H1 (cell line): Measurements from ENCODE around the gene FBXW8. TPM values are rescaled to one million over a fixed set of nuclear protein-coding genes. Genes with fewer than 3 reads are reported as not detected.
A peak's percentile ranks its signal among the peaks of the same experiment; 100 is the strongest.

Experiments
- CTCF ChIA-PET: fragments of 300-600 bp; sonication (Branson Sonifier 250); formaldehyde crosslinking; loops from one replicate; lab custom pipeline; 2021; ENCODE audit not compliant: partially characterized antibody; lab: Charles Lee
- POLR2A ChIA-PET: fragments of 300-600 bp; sonication (Branson Sonifier 250); formaldehyde crosslinking; loops from one replicate; lab custom pipeline; 2021; ENCODE audit warnings: inconsistent platforms; ENCODE audit not compliant: partially characterized antibody; lab: Charles Lee
- DNase-seq, 2 experiments: peaks; one replicate each; pipeline versions ENCODE4 v3.0.0 to v3.0.0-alpha.2; 2010 to 2022; ENCODE audit warnings: low spot score in 2 of 2, low read depth in 1 of 2, mixed read lengths in 1 of 2
- FAIRE-seq: peaks from 2 replicates; lab custom pipeline; 2011; peaks lifted over from hg19 to GRCh38; lab: Jason Lieb, UNC
- H2AFZ ChIP-seq: 2 replicates; pipeline ENCODE4 v1.8.1; 2012; ENCODE audit warnings: low read length, inconsistent platforms
- H2AK5ac ChIP-seq: 2 replicates; pipeline ENCODE4 v1.6.1; 2013; ENCODE audit warnings: low read depth, low read length
- H2BK120ac ChIP-seq: replicated peaks from 2 replicates; pipeline ENCODE3; 2013; ENCODE audit warnings: low read depth, low read length, inconsistent platforms
- H2BK12ac ChIP-seq: 2 replicates; pipeline ENCODE4 v1.6.1; 2013; ENCODE audit warnings: low read depth, low read length
- H2BK15ac ChIP-seq: 2 replicates; pipeline ENCODE4 v1.6.1; 2013; ENCODE audit warnings: low read length
- H2BK20ac ChIP-seq: 2 replicates; pipeline ENCODE4 v1.6.1; 2013; ENCODE audit warnings: low read length
- H2BK5ac ChIP-seq: 2 replicates; pipeline ENCODE4 v1.6.1; 2013; ENCODE audit warnings: low read depth, low read length
- H3K14ac ChIP-seq: 2 replicates; pipeline ENCODE4 v1.6.1; 2013; ENCODE audit warnings: inconsistent platforms; ENCODE audit not compliant: insufficient read length
- H3K18ac ChIP-seq: 2 replicates; pipeline ENCODE4 v1.6.1; 2013; ENCODE audit warnings: low read length; ENCODE audit errors: extremely low read depth
- H3K23ac ChIP-seq: 2 replicates; pipeline ENCODE4 v1.6.1; 2013; ENCODE audit warnings: inconsistent platforms; ENCODE audit not compliant: insufficient read length
- H3K23me2 ChIP-seq: 2 replicates; pipeline ENCODE4 v1.6.1; 2013; ENCODE audit warnings: low read depth, low read length
- H3K27ac ChIP-seq: 2 replicates; pipeline ENCODE4 v1.6.1; 2011; ENCODE audit warnings: low read depth, low read length, inconsistent platforms
- H3K27me3 ChIP-seq, 4 experiments: replicated peaks in 1 of 4; 1 replicate in 1 of 4; 2 replicates in 3 of 4; pipeline versions ENCODE4 v1.6.1 to v1.8.1; 2011 to 2013; ENCODE audit warnings: low read length in 3 of 4, mild to moderate bottlenecking in 3 of 4, inconsistent platforms in 2 of 4, mixed read lengths in 2 of 4, moderate library complexity in 1 of 4; ENCODE audit not compliant: control insufficient read depth in 3 of 4, insufficient read depth in 3 of 4; ENCODE audit errors: extremely low read depth in 1 of 4
- H3K36me3 ChIP-seq, 4 experiments: 2 replicates each; pipeline versions ENCODE4 v1.6.1 to v1.8.1; 2011 to 2013; ENCODE audit warnings: mild to moderate bottlenecking in 4 of 4, low read length in 3 of 4, moderate library complexity in 2 of 4, control low read depth in 1 of 4, inconsistent platforms in 1 of 4; ENCODE audit not compliant: insufficient read depth in 4 of 4, control insufficient read depth in 2 of 4
- H3K4ac ChIP-seq: replicated peaks from 2 replicates; pipeline ENCODE3; 2013; ENCODE audit warnings: low read length, low read depth, mixed read lengths, inconsistent platforms; ENCODE audit not compliant: insufficient read length
- H3K4me1 ChIP-seq, 4 experiments: replicated peaks in 1 of 4; 1 replicate in 1 of 4; 2 replicates in 3 of 4; pipeline versions ENCODE4 v1.6.1 to v1.8.1; 2011 to 2013; ENCODE audit warnings: low read length in 3 of 4, inconsistent platforms in 2 of 4, mixed read lengths in 1 of 4; ENCODE audit not compliant: insufficient read depth in 4 of 4, control insufficient read depth in 3 of 4
- H3K4me2 ChIP-seq, 2 experiments: 2 replicates each; pipeline versions ENCODE4 v1.6.1 to v1.8.1; 2011 to 2013; ENCODE audit warnings: low read depth in 2 of 2, low read length in 2 of 2, control low read depth in 1 of 2, inconsistent platforms in 1 of 2, mild to moderate bottlenecking in 1 of 2; ENCODE audit not compliant: insufficient read depth in 1 of 2
- H3K4me3 ChIP-seq, 4 experiments: fragments of 200-600, 300-600 bp in 1 of 4; sonication (generic), shearing (Covaris generic), sonication (Bioruptor Twin) in 1 of 4; 2 replicates each; pipeline versions ENCODE4 v1.5.1 to v1.8.1; 2011 to 2016; ENCODE audit warnings: low read length in 4 of 4, low read depth in 3 of 4, control low read depth in 2 of 4, inconsistent platforms in 2 of 4, mild to moderate bottlenecking in 2 of 4, mixed read lengths in 1 of 4, moderate library complexity in 1 of 4; ENCODE audit not compliant: insufficient read depth in 2 of 4; ENCODE audit errors: extremely low read depth in 1 of 4
- H3K56ac ChIP-seq: replicated peaks from 2 replicates; pipeline ENCODE3; 2013; ENCODE audit warnings: low read depth, mild to moderate bottlenecking, mixed read lengths, low read length, inconsistent platforms; ENCODE audit not compliant: insufficient read length
- H3K79me1 ChIP-seq: 2 replicates; pipeline ENCODE4 v1.6.1; 2013; ENCODE audit warnings: low read depth, low read length, control low read depth
- H3K79me2 ChIP-seq, 2 experiments: 2 replicates each; pipeline versions ENCODE4 v1.6.1 to v1.8.1; 2012 to 2013; ENCODE audit warnings: low read length in 2 of 2, mild to moderate bottlenecking in 2 of 2, inconsistent platforms in 1 of 2; ENCODE audit not compliant: insufficient read depth in 2 of 2, control insufficient read depth in 1 of 2
- H3K9ac ChIP-seq, 4 experiments: replicated peaks in 1 of 4; 1 replicate in 1 of 4; 2 replicates in 3 of 4; pipeline versions ENCODE4 v1.6.1 to v1.8.1; 2011 to 2013; ENCODE audit warnings: low read depth in 3 of 4, low read length in 3 of 4, control low read depth in 2 of 4, mild to moderate bottlenecking in 2 of 4, moderate library complexity in 2 of 4, inconsistent platforms in 1 of 4; ENCODE audit errors: extremely low read depth in 1 of 4
- H3K9me3 ChIP-seq, 2 experiments: 2 replicates each; pipeline versions ENCODE4 v1.6.1 to v1.8.1; 2012 to 2013; ENCODE audit warnings: mild to moderate bottlenecking in 2 of 2, moderate library complexity in 2 of 2, control low read depth in 1 of 2, inconsistent platforms in 1 of 2, low read depth in 1 of 2, low read length in 1 of 2, mixed read lengths in 1 of 2; ENCODE audit not compliant: insufficient read depth in 2 of 2
- H4K20me1 ChIP-seq, 2 experiments: replicated peaks in 1 of 2; 2 replicates each; pipeline versions ENCODE3 to v1.8.1; 2011 to 2013; ENCODE audit warnings: inconsistent platforms in 2 of 2, low read length in 2 of 2, mild to moderate bottlenecking in 1 of 2; ENCODE audit not compliant: insufficient read depth in 2 of 2, control insufficient read depth in 1 of 2
- H4K5ac ChIP-seq: 2 replicates; pipeline ENCODE4 v1.6.1; 2013; ENCODE audit warnings: low read length, low read depth, mixed read lengths, inconsistent platforms; ENCODE audit not compliant: insufficient read length
- H4K8ac ChIP-seq: 2 replicates; pipeline ENCODE4 v1.8.0; 2013; ENCODE audit warnings: mild to moderate bottlenecking, moderate library complexity, low read length, inconsistent platforms; ENCODE audit not compliant: insufficient read depth; ENCODE audit errors: extremely low read depth
- H4K91ac ChIP-seq: replicated peaks from 2 replicates; pipeline ENCODE3; 2013; ENCODE audit warnings: low read length, mixed read lengths, inconsistent platforms; ENCODE audit not compliant: insufficient read length
- EZH2 ChIP-seq: fragments of 200-600 bp; sonication (generic); IDR thresholded peaks from 2 replicates; pipeline ENCODE4 v1.7.1; 2012; ENCODE audit warnings: low read depth, mild to moderate bottlenecking, moderate library complexity, low read length, inconsistent platforms; ENCODE audit not compliant: severe bottlenecking
- HDAC2 ChIP-seq, 2 experiments: fragments of 300-600 bp in 1 of 2; sonication (generic) in 1 of 2; IDR thresholded peaks; 2 replicates each; pipeline ENCODE4 v1.6.1; 2011 to 2012; ENCODE audit warnings: low read depth in 2 of 2, low read length in 2 of 2, mild to moderate bottlenecking in 2 of 2, moderate library complexity in 2 of 2, borderline replicate concordance in 1 of 2, inconsistent platforms in 1 of 2
- RNF2 ChIP-seq: fragments of 200-900, 300-1000 bp; sonication (generic); IDR thresholded peaks from 2 replicates; pipeline ENCODE4 v1.7.1; 2016; ENCODE audit warnings: borderline replicate concordance, low read depth, mild to moderate bottlenecking, antibody characterized with exemption, low read length; ENCODE audit not compliant: poor library complexity, severe bottlenecking; ENCODE audit errors: missing control alignments
- SUZ12 ChIP-seq: fragments of 200-600 bp; sonication (generic); IDR thresholded peaks from 2 replicates; pipeline ENCODE4 v1.6.1; 2012; ENCODE audit warnings: mild to moderate bottlenecking, inconsistent platforms, low read length, moderate library complexity, mixed read lengths
- WGBS, 2 experiments: shearing (Covaris generic) in 1 of 2; methylation state at CpG; one replicate each; pipeline versions ENCODE4 v1.1.6 to v1.1.7; 2013 to 2015; ENCODE audit warnings: low lambda C conversion rate in 2 of 2, mixed read lengths in 2 of 2, inconsistent platforms in 1 of 2, low coverage in 1 of 2, missing lambda C conversion rate in 1 of 2; ENCODE audit not compliant: insufficient replicate concordance in 2 of 2, insufficient coverage in 1 of 2, insufficient read length in 1 of 2; ENCODE audit errors: extremely low coverage in 1 of 2, missing lambda C conversion rate in 1 of 2; 5-methylcytosine and 5-hydroxymethylcytosine counted together
- polyA plus RNA-seq, 7 experiments: library from polyadenylated mRNA; depleted of rRNA in 3 of 7; stranded (reverse) in 5 of 7; unstranded in 2 of 7; fragments of >200 nt in 5 of 7; fragments of 200-250 nt in 2 of 7; gene quantifications; 1 replicate in 5 of 7; 2 replicates in 1 of 7; 4 replicates in 1 of 7; pipeline versions ENCODE4 v1.2.1 to v1.2.3, GENCODE V29; 2011 to 2013; ENCODE audit warnings: missing spikeins in 2 of 7, mixed read lengths in 2 of 7
- total RNA-seq: library from RNA; stranded (reverse); fragmentation: NEBNext Ultra II Directional; extraction: Animal tissue kit (Norgen Biotek cat#: 25700); gene quantifications from 2 replicates; pipeline ENCODE4 v1.2.1, GENCODE V29; 2021
- TF ChIP-seq, protein P1 (sequence below): IDR thresholded peaks from 2 replicates; pipeline ENCODE4 v1.6.1; 2011; ENCODE audit warnings: low read length, improper control_type of control experiment

The FBXW8 gene
- total and polyA plus RNA-seq, 2 of the 8 experiments (the other 6 are each of a cell fraction or from before 2014, with no cell fraction given): 15.8 to 16.0 TPM

DNA sequence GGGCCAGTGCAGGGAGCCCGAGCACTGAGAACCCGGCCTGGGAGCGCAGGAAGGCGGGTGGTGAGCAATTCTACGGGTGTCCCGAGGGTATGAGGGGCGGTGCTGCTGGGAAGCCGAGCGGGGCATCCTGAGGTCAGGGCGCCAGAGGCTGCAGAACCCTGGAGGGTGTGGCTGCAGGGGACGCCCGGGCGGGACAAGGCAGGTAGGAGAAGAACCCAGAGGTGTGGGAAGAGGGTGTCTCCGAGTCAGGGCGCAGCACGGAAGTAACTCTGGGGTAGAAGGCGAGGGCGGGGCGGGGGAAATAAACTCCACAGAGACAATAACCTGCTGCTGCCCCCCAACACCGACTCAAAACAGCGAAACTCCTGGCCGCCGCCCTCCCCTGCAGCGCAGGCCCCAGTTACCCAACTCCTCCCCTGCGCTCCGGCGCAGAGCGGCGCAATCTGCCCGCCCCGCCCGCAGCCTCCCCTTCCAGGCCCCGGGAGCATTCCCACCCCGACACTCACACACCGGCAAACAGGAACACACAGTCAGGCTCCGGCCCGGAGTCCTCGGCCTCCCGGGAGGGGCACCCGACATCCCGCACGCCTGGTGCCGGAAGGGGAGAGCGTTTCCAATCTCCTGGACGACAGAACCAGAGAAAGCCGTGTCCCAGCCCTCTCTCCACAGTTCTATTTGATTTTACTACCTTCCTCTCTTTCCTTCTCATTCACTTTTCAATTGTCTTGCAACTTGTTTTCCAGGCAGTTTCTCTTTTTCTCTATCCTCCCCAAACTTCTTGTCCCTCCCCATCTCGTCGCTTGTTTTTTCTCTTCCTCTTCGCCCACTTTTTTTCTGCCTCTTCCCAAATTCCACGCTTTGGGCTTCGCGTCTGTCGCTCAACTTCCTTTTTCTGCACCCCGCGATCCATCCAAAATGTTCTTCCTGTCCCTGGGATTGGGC, 31.9 kb upstream of the FBXW8 start:
- H3K9ac ChIP-seq: no peak overlapping the region; a peak in 2 of 7 replicates

More for the DNA sequence above, 31.9 kb upstream of the FBXW8 start:
- no peak overlapping the region for H4K91ac ChIP-seq
- ChIA-PET POLR2A (interaction anchor here (0.7 to 3.7 kb wide), 3 partner anchors 9 to 32 kb away, joined by 3 to 17 read pairs (median 3); partner anchors contain the start of gene FBXW8), CTCF (no interaction called here)
- no peak overlapping the region for H3K27ac ChIP-seq
- peak overlapping the region; percentile 83 for H3K18ac ChIP-seq
- H3K4me2 ChIP-seq: peak overlapping the region; percentile 89 to 98
- H3K23me2 ChIP-seq: peaks cover 28% of the 10 kb centered on the region; the same call in 1 of the 2 replicates
- H3K4me3 ChIP-seq: peak overlapping the region; percentile 46 to 89 (median 62)
- no peak overlapping the region for H4K5ac ChIP-seq
- H2BK12ac ChIP-seq: peak overlapping the region; percentile 39; the same call in 1 of the 2 replicates
- no peak overlapping the region for H2BK15ac ChIP-seq
- H3K23ac ChIP-seq: no peak overlapping the region
- H3K4me1 ChIP-seq: peaks cover 6 to 28% (median 12%) of the 10 kb centered on the region in 4 experiments
- no peak overlapping the region for H2BK20ac ChIP-seq
- H2BK120ac ChIP-seq: no peak overlapping the region
- DNase-seq (peak in 1 of 2 experiments; percentile 71), FAIRE-seq (no peak)
- no peak overlapping the region for H2BK5ac ChIP-seq
- H3K79me2 ChIP-seq: no peaks in the 10 kb centered on the region
- no peak overlapping the region for H3K4ac ChIP-seq
- TF ChIP-seq EZH2 (peak; percentile 78), RNF2 (peak; percentile 65), HDAC2 (IDR thresholded peaks at IDR 0.05; ENCODE audit: borderline replicate concordance in 1 of 2, low read depth in 2 of 2, low read length in 2 of 2) (no peak), SUZ12 (peak; percentile 82; the same call in 1 of the 2 replicates)
- TF ChIP-seq, protein P1, sequence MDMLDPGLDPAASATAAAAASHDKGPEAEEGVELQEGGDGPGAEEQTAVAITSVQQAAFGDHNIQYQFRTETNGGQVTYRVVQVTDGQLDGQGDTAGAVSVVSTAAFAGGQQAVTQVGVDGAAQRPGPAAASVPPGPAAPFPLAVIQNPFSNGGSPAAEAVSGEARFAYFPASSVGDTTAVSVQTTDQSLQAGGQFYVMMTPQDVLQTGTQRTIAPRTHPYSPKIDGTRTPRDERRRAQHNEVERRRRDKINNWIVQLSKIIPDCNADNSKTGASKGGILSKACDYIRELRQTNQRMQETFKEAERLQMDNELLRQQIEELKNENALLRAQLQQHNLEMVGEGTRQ: no peak
- peaks cover 43 to 64% (median 58%) of the 10 kb centered on the region in 4 experiments for H3K27me3 ChIP-seq
- no peak overlapping the region for H3K56ac ChIP-seq
- H3K36me3 ChIP-seq: peaks cover 0 to 4% (median 0%) of the 10 kb centered on the region in 4 experiments; a peak in 1 of 8 replicates
- H3K9me3 ChIP-seq: peaks cover 0 to 3% of the 10 kb centered on the region in 2 experiments; a peak in 1 of 4 replicates
- WGBS, 2 experiments: 5% methylated on average over 43 of the region's 55 CpGs; no CpG with 5 or more reads in 1 of the 2 experiments
- H4K20me1 ChIP-seq: peaks cover 4 to 5% of the 10 kb centered on the region in 2 experiments
- no peak overlapping the region for H3K14ac ChIP-seq
- no peak overlapping the region for H2AFZ ChIP-seq
- no peak overlapping the region for H2AK5ac ChIP-seq
- H4K8ac ChIP-seq: peak overlapping the region; percentile 41
- no peaks in the 10 kb centered on the region for H3K79me1 ChIP-seq
